DND-41 (cell line): Measurements from ENCODE around the gene SLC16A6.

Source experiments
- ATAC-seq: fragments of 200-7000 bp; cut with Tn5 transposase; 3 replicates; pipeline ENCODE4 v1.9.1; 2021; ENCODE audit warnings: low read depth; ENCODE audit not compliant: insufficient read depth
- DNase-seq: peaks from one replicate; pipeline ENCODE4 v3.0.0-alpha.2; 2020
- H2AFZ ChIP-seq: 2 replicates; pipeline ENCODE4 v1.6.0; 2012; ENCODE audit warnings: low read depth, low read length
- H3K27ac ChIP-seq: 2 replicates; pipeline ENCODE4 v1.5.1; 2012; ENCODE audit warnings: low read length, inconsistent platforms
- H3K27me3 ChIP-seq: fragments of 200-600 bp; sonication (generic); 2 replicates; pipeline ENCODE4 v1.6.0; 2012; ENCODE audit warnings: low read length, mild to moderate bottlenecking, inconsistent platforms; ENCODE audit not compliant: insufficient read depth, poor library complexity
- H3K36me3 ChIP-seq: 2 replicates; pipeline ENCODE4 v1.5.1; 2012; ENCODE audit warnings: low read length, inconsistent platforms; ENCODE audit not compliant: insufficient read depth
- H3K4me1 ChIP-seq: 2 replicates; pipeline ENCODE4 v1.5.1; 2012; ENCODE audit warnings: mild to moderate bottlenecking, low read length; ENCODE audit not compliant: insufficient read depth
- H3K4me2 ChIP-seq: 2 replicates; pipeline ENCODE4 v1.6.0; 2012; ENCODE audit warnings: mild to moderate bottlenecking, moderate library complexity, low read length, inconsistent platforms; ENCODE audit not compliant: insufficient read depth
- H3K4me3 ChIP-seq, 2 experiments: fragments of 200-600 bp in 1 of 2; shearing (Covaris generic) in 1 of 2; 2 replicates each; pipeline ENCODE4 v1.5.1; 2012 to 2016; ENCODE audit warnings: inconsistent platforms in 2 of 2, low read length in 2 of 2, mild to moderate bottlenecking in 2 of 2, low read depth in 1 of 2, moderate library complexity in 1 of 2
- H3K79me2 ChIP-seq: 2 replicates; pipeline ENCODE4 v1.6.0; 2012; ENCODE audit warnings: low read length, inconsistent platforms; ENCODE audit not compliant: insufficient read depth
- H3K9ac ChIP-seq: 2 replicates; pipeline ENCODE4 v1.6.0; 2012; ENCODE audit warnings: low read depth, mild to moderate bottlenecking, inconsistent platforms, low read length, moderate library complexity
- H3K9me3 ChIP-seq: 2 replicates; pipeline ENCODE4 v1.5.1; 2012; ENCODE audit warnings: low read length, moderate library complexity, mild to moderate bottlenecking, inconsistent platforms; ENCODE audit not compliant: insufficient read depth, severe bottlenecking
- H4K20me1 ChIP-seq: 2 replicates; pipeline ENCODE4 v1.6.0; 2012; ENCODE audit warnings: low read length; ENCODE audit not compliant: insufficient read depth
- EZH2 ChIP-seq: IDR thresholded peaks from 3 replicates; pipeline ENCODE4 v1.6.1; 2012; ENCODE audit warnings: borderline replicate concordance, low read depth, mild to moderate bottlenecking, moderate library complexity, low read length, inconsistent platforms; ENCODE audit not compliant: severe bottlenecking
- TF ChIP-seq, protein P1 (sequence below): IDR thresholded peaks from 2 replicates; pipeline ENCODE4 v1.5.1; 2012; ENCODE audit warnings: borderline replicate concordance, low read length, moderate library complexity, mild to moderate bottlenecking; ENCODE audit not compliant: poor library complexity, severe bottlenecking; ENCODE audit errors: extremely low read depth

The SLC16A6 gene

GRCh38 chr17:68320311-68320865 is 29.5 kb upstream of the SLC16A6 start:
- Histone ChIP-seq H3K9ac (no peak overlapping the region), H3K79me2 (no peaks in the 10 kb centered on the region), H3K4me1 (peaks cover 13% of the 10 kb centered on the region), H3K4me3 (no peak overlapping the region), H3K27me3 (no peaks in the 10 kb centered on the region), H3K9me3 (no peaks in the 10 kb centered on the region), H2AFZ (no peak overlapping the region), H3K4me2 (no peak overlapping the region), H3K27ac (no peak overlapping the region), H3K36me3 (no peaks in the 10 kb centered on the region), H4K20me1 (no peaks in the 10 kb centered on the region; the same call in 1 of the 2 replicates)
- no peak for TF ChIP-seq EZH2
- TF ChIP-seq, protein P1, sequence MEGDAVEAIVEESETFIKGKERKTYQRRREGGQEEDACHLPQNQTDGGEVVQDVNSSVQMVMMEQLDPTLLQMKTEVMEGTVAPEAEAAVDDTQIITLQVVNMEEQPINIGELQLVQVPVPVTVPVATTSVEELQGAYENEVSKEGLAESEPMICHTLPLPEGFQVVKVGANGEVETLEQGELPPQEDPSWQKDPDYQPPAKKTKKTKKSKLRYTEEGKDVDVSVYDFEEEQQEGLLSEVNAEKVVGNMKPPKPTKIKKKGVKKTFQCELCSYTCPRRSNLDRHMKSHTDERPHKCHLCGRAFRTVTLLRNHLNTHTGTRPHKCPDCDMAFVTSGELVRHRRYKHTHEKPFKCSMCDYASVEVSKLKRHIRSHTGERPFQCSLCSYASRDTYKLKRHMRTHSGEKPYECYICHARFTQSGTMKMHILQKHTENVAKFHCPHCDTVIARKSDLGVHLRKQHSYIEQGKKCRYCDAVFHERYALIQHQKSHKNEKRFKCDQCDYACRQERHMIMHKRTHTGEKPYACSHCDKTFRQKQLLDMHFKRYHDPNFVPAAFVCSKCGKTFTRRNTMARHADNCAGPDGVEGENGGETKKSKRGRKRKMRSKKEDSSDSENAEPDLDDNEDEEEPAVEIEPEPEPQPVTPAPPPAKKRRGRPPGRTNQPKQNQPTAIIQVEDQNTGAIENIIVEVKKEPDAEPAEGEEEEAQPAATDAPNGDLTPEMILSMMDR: no peak
- DNase-seq (no peak), ATAC-seq (no peak)

- Histone ChIP-seq H3K36me3 (no peaks in the 10 kb centered on the region), H3K4me3 (no peak overlapping the region), H3K27me3 (no peaks in the 10 kb centered on the region), H3K9me3 (no peaks in the 10 kb centered on the region), H4K20me1 (no peaks in the 10 kb centered on the region; the same call in 1 of the 2 replicates), H3K27ac (no peak overlapping the region), H3K79me2 (no peaks in the 10 kb centered on the region), H3K9ac (no peak overlapping the region), H3K4me2 (no peak overlapping the region), H3K4me1 (peaks cover 17% of the 10 kb centered on the region), H2AFZ (no peak overlapping the region)
- TF ChIP-seq EZH2: no peak
- TF ChIP-seq, protein P1: no peak
- ATAC-seq: no peak
- DNase-seq: no peak
Observed at GRCh38 chr17:68319410-68320162, 28.7 kb upstream of the SLC16A6 start.

- Histone ChIP-seq H4K20me1 (no peaks in the 10 kb centered on the region; the same call in 1 of the 2 replicates), H3K27ac (no peak overlapping the region), H3K36me3 (no peaks in the 10 kb centered on the region), H3K79me2 (no peaks in the 10 kb centered on the region), H3K4me3 (no peak overlapping the region), H2AFZ (no peak overlapping the region), H3K9ac (no peak overlapping the region), H3K9me3 (no peaks in the 10 kb centered on the region), H3K27me3 (no peaks in the 10 kb centered on the region), H3K4me2 (no peak overlapping the region), H3K4me1 (peaks cover 14% of the 10 kb centered on the region)
- TF ChIP-seq, protein P1: no peak
- no peak for TF ChIP-seq EZH2
- ATAC-seq (no peak), DNase-seq (no peak)
Observed at GRCh38 chr17:68318103-68318991, 27.4 kb upstream of the SLC16A6 start.
